Stomach (tissue), 9 donors: ENCODE data around the gene TNRC18. TPM values are rescaled to one million over a fixed set of nuclear protein-coding genes. Genes with fewer than 3 reads are reported as not detected.

Experiments
- DNase-seq, 2 donors: peaks; one replicate each; pipeline versions ENCODE4 v3.0.0 to v3.0.0-alpha.2; 2013 to 2019
- H3K27ac ChIP-seq, 5 donors: fragments of 200-600 bp in 4 of 5; sonication (generic) in 4 of 5; one replicate each; pipeline ENCODE4 v1.5.1; 2013 to 2019; ENCODE audit warnings: mild to moderate bottlenecking in 1 of 5, moderate library complexity in 1 of 5
- H3K27me3 ChIP-seq, 3 donors: fragments of 200-600 bp; sonication (generic); one replicate each; pipeline ENCODE4 v1.5.1; 2017 to 2019; ENCODE audit warnings: mixed run types in 1 of 3
- H3K36me3 ChIP-seq, 4 donors: fragments of 200-600 bp; sonication (generic); 1 replicate in 3 of 4; 2 replicates in 1 of 4; pipeline ENCODE4 v1.5.1; 2016 to 2019
- H3K4me1 ChIP-seq, 4 donors: fragments of 200-600 bp; sonication (generic); one replicate each; pipeline ENCODE4 v1.5.1; 2016 to 2019
- H3K4me3 ChIP-seq, 4 donors: fragments of 200-600 bp; sonication (generic) in 3 of 4; one replicate each; pipeline ENCODE4 v1.5.1; 2016 to 2019; ENCODE audit warnings: mild to moderate bottlenecking in 1 of 4
- H3K9me3 ChIP-seq, 4 donors: fragments of 200-600 bp; sonication (generic); one replicate each; pipeline ENCODE4 v1.5.1; 2016 to 2019
- EP300 ChIP-seq: sonication (generic); formaldehyde crosslinking; IDR thresholded peaks from one replicate; pipeline ENCODE4 v1.6.1; 2017; ENCODE audit warnings: antibody characterized with exemption
- POLR2A ChIP-seq, 4 donors: fragments of 450-650 bp; IDR thresholded peaks; one replicate each; pipeline ENCODE4 v1.6.1; 2016; ENCODE audit warnings: antibody characterized with exemption in 4 of 4, control low read depth in 2 of 4, mild to moderate bottlenecking in 1 of 4, moderate library complexity in 1 of 4
- POLR2AphosphoS5 ChIP-seq, 3 donors: sonication (generic); formaldehyde crosslinking; IDR thresholded peaks; one replicate each; pipeline ENCODE4 v1.6.1; 2016; ENCODE audit warnings: antibody characterized with exemption in 3 of 3
- WGBS, 5 donors: extraction: QIAGEN DNeasy Blood & Tissue Kit in 3 of 5; methylation state at CpG; one replicate each; pipeline versions ENCODE4 v1.1.5 to v1.1.7; 2013 to 2018; 5-methylcytosine and 5-hydroxymethylcytosine counted together
- intact Hi-C: fragments of 100-400 bp; cut with DNase I; formaldehyde crosslinking; loops from one replicate; pipeline ENCODE4 v1.15.1; 2023; ENCODE audit warnings: low total_unique reads
- polyA plus RNA-seq, 3 donors: library from polyadenylated mRNA; stranded (reverse); fragments of 200-250 nt; gene quantifications; one replicate each; pipeline ENCODE4 v1.2.3, GENCODE V29; 2013
- total RNA-seq, 5 donors: library from RNA; depleted of rRNA; stranded (reverse); fragments of >200 nt; gene quantifications; one replicate each; pipeline versions ENCODE4 v1.1.0 to v1.2.3, GENCODE V29; 2014 to 2016
- TF ChIP-seq, protein P1 (sequence below), 7 experiments: fragments of 450-650 bp in 4 of 7; fragments of 200-600 bp in 3 of 7; sonication (generic) in 3 of 7; IDR thresholded peaks; one replicate each; pipeline ENCODE4 v1.5.1; 2016 to 2019; ENCODE audit warnings: antibody characterized with exemption in 7 of 7, control low read depth in 2 of 7, mild to moderate bottlenecking in 1 of 7
- donor health status: healthy with polysubstance abuse.
- donor health status: Bipolar disorder and iron deficiency.
- donor health status: healthy.

The TNRC18 gene
- total and polyA plus RNA-seq, 8 donors: 8.5 to 463 (median 81.8) TPM

- intact Hi-C loops: no loop called here
- Histone ChIP-seq H3K4me3 (no peak overlapping the region), H3K9me3 (peaks cover 0 to 11% (median 0%) of the 10 kb centered on the region in 4 donors), H3K4me1 (peaks cover 0 to 9% (median 2%) of the 10 kb centered on the region in 4 donors), H3K27ac (no peak overlapping the region), H3K27me3 (no peaks in the 10 kb centered on the region), H3K36me3 (peaks cover 0 to 4% (median 0%) of the 10 kb centered on the region in 4 donors)
- DNase-seq: peak in 1 of 2 donors; percentile 57
- 39 to 70% (median 47%) methylated on average over 2 to 5 of the region's 5 CpGs for WGBS, 5 donors
- TF ChIP-seq EP300 (no peak), POLR2A (IDR thresholded peaks at IDR 0.05) (no peak), POLR2AphosphoS5 (IDR thresholded peaks at IDR 0.05) (no peak)
- TF ChIP-seq, protein P1, sequence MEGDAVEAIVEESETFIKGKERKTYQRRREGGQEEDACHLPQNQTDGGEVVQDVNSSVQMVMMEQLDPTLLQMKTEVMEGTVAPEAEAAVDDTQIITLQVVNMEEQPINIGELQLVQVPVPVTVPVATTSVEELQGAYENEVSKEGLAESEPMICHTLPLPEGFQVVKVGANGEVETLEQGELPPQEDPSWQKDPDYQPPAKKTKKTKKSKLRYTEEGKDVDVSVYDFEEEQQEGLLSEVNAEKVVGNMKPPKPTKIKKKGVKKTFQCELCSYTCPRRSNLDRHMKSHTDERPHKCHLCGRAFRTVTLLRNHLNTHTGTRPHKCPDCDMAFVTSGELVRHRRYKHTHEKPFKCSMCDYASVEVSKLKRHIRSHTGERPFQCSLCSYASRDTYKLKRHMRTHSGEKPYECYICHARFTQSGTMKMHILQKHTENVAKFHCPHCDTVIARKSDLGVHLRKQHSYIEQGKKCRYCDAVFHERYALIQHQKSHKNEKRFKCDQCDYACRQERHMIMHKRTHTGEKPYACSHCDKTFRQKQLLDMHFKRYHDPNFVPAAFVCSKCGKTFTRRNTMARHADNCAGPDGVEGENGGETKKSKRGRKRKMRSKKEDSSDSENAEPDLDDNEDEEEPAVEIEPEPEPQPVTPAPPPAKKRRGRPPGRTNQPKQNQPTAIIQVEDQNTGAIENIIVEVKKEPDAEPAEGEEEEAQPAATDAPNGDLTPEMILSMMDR (IDR thresholded peaks at IDR 0.05): no peak
Measured at GRCh38 chr7:5437987-5438386, 14.4 kb upstream of the TNRC18 start.

- no peak overlapping the region for H3K4me3 ChIP-seq
- intact Hi-C loops: no loop called here
- H3K36me3 ChIP-seq: peaks cover 0 to 8% (median 0%) of the 10 kb centered on the region in 4 donors
- no peak for TF ChIP-seq EP300
- TF ChIP-seq POLR2A (IDR thresholded peaks at IDR 0.05): no peak
- TF ChIP-seq, protein P1 (IDR thresholded peaks at IDR 0.05): no peak
- no peak for TF ChIP-seq POLR2AphosphoS5 (IDR thresholded peaks at IDR 0.05)
- H3K9me3 ChIP-seq: peaks cover 0 to 12% (median 0%) of the 10 kb centered on the region in 4 donors
- peaks cover 0 to 9% (median 2%) of the 10 kb centered on the region in 4 donors for H3K4me1 ChIP-seq
- no peak for DNase-seq
- WGBS, 5 donors: 92 to 98% (median 97%) methylated on average over 6 of the region's 6 CpGs
- no peaks in the 10 kb centered on the region for H3K27me3 ChIP-seq
- no peak overlapping the region for H3K27ac ChIP-seq
Measured at GRCh38 chr7:5437348-5437892, 13.8 kb upstream of the TNRC18 start.

GRCh38 chr7:5436003-5436678 is 12.5 kb upstream of the TNRC18 start:
- DNase-seq: no peak
- Histone ChIP-seq H3K4me3 (no peak overlapping the region), H3K36me3 (peaks cover 0 to 8% (median 0%) of the 10 kb centered on the region in 4 donors), H3K4me1 (peaks cover 0 to under 1% (median 0%) of the 10 kb centered on the region in 4 donors), H3K9me3 (peaks cover 0 to 12% (median 0%) of the 10 kb centered on the region in 4 donors), H3K27ac (no peak overlapping the region), H3K27me3 (no peaks in the 10 kb centered on the region)
- WGBS, 5 donors: 85 to 95% (median 94%) methylated on average over 4 to 5 of the region's 5 CpGs
- intact Hi-C loops: no loop called here
- no peak for TF ChIP-seq EP300
- TF ChIP-seq, protein P1 (IDR thresholded peaks at IDR 0.05): no peak
- no peak for TF ChIP-seq POLR2A (IDR thresholded peaks at IDR 0.05)
- TF ChIP-seq POLR2AphosphoS5 (IDR thresholded peaks at IDR 0.05): no peak

DNA sequence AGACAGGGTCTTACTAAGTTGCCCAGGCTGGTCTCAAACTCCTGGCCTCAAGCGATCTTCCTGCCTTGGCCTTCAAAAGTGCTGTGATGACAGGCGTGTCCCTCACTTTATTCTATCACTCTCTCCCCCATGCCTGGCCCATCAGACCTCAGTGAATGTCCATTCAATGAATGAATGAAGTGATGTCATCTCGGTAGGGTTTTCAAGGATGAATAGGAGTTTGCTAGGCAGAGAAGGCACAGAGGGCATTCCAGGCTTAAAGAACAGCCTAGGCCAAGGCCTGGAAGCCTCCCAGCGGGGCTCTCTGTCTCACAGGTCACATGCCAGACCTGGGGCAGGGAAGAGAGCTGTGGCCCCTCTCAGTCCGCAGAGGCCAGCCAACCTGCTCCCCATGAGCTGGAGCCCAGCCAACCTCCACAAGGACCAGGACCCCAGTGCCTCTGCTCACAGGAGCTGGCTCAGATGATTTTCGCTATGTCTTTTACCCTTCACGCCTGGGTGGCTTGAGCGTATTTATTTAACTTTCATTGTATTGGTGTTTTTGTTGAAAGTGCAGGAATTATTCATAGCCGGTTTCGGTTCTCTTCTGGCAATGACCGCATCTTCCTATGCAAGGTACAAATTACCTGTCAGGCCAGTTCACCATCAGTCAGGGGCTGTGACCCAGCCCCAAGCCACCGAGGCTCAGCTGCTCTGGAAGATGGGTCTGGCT is 11.8 kb upstream of the TNRC18 start:
- Histone ChIP-seq H3K27me3 (no peaks in the 10 kb centered on the region), H3K9me3 (peaks cover 0 to 12% (median 0%) of the 10 kb centered on the region in 4 donors), H3K4me1 (peaks cover 2 to 5% (median 3%) of the 10 kb centered on the region in 4 donors), H3K36me3 (peaks cover 0 to 8% (median 0%) of the 10 kb centered on the region in 4 donors), H3K27ac (no peak overlapping the region), H3K4me3 (no peak overlapping the region)
- TF ChIP-seq, protein P1 (IDR thresholded peaks at IDR 0.05): no peak
- TF ChIP-seq POLR2A (IDR thresholded peaks at IDR 0.05) (no peak), EP300 (no peak), POLR2AphosphoS5 (IDR thresholded peaks at IDR 0.05) (no peak)
- WGBS, 5 donors: 85 to 95% (median 87%) methylated on average over 11 to 12 of the region's 12 CpGs
- intact Hi-C loops: no loop called here
- no peak for DNase-seq
